H1 (cell line): ENCODE data around the gene MYLK. TPM values are rescaled to one million over a fixed set of nuclear protein-coding genes. Genes with fewer than 3 reads are reported as not detected.

ENCODE experiments used
- MAX ChIP-seq: IDR thresholded peaks from 2 replicates; pipeline ENCODE4 v1.6.1; 2012; ENCODE audit warnings: inconsistent platforms
- NANOG ChIP-seq: IDR thresholded peaks from 2 replicates; pipeline ENCODE4 v1.6.1; 2011; ENCODE audit warnings: low read length, low read depth, mild to moderate bottlenecking, inconsistent platforms; ENCODE audit not compliant: insufficient read depth, poor library complexity, severe bottlenecking
- polyA plus RNA-seq, 7 experiments: library from polyadenylated mRNA; depleted of rRNA in 3 of 7; stranded (reverse) in 5 of 7; unstranded in 2 of 7; fragments of >200 nt in 5 of 7; fragments of 200-250 nt in 2 of 7; gene quantifications; 1 replicate in 5 of 7; 2 replicates in 1 of 7; 4 replicates in 1 of 7; pipeline versions ENCODE4 v1.2.1 to v1.2.3, GENCODE V29; 2011 to 2013; ENCODE audit warnings: missing spikeins in 2 of 7, mixed read lengths in 2 of 7
- total RNA-seq: library from RNA; stranded (reverse); fragmentation: NEBNext Ultra II Directional; extraction: Animal tissue kit (Norgen Biotek cat#: 25700); gene quantifications from 2 replicates; pipeline ENCODE4 v1.2.1, GENCODE V29; 2021

The MYLK gene
- total and polyA plus RNA-seq, 2 of the 8 experiments (the other 6 are each of a cell fraction or from before 2014, with no cell fraction given) = 11.6 to 21.3 TPM

- TF ChIP-seq MAX (no peak), NANOG (no peak)
Observed at GRCh38 chr3:123789760-123790159, 94.4 kb downstream of the MYLK start (continued).
